AG04450 (cell line): ENCODE data around the gene PKIB. TPM values are rescaled to one million over a fixed set of nuclear protein-coding genes. Genes with fewer than 3 reads are reported as not detected.

Experiments used
- CTCF ChIA-PET: fragments of 300-600, 350-600 bp; formaldehyde crosslinking; extraction: SDS; loops from one replicate; lab custom pipeline; 2022; ENCODE audit warnings: antibody characterized with exemption, inconsistent platforms; lab: Charles Lee
- POLR2A ChIA-PET: fragments of 350-600 bp; formaldehyde crosslinking; extraction: SDS; loops from one replicate; lab custom pipeline; 2021; ENCODE audit warnings: antibody characterized with exemption, inconsistent platforms; lab: Yijun Ruan, JAX
- DNase-seq: peaks from one replicate; pipeline ENCODE4 v3.0.0-alpha.2; 2011; ENCODE audit warnings: low read depth, low spot score
- H3K27ac ChIP-seq: one replicate; pipeline ENCODE4 v1.5.1; 2012; ENCODE audit warnings: low read depth, low read length, control low read depth
- H3K27me3 ChIP-seq: one replicate; pipeline ENCODE4 v1.6.0; 2012; ENCODE audit warnings: low read length; ENCODE audit not compliant: control insufficient read depth, insufficient read depth
- H3K4me3 ChIP-seq: 2 replicates; pipeline ENCODE4 v1.5.1; 2011; ENCODE audit warnings: mild to moderate bottlenecking, low read depth, low read length, control low read depth
- H3K9me3 ChIP-seq: 2 replicates; pipeline ENCODE4 v1.5.1; 2012; ENCODE audit warnings: low read length; ENCODE audit not compliant: control insufficient read depth, insufficient read depth
- polyA plus RNA-seq: library from polyadenylated mRNA; depleted of rRNA; stranded (reverse); fragments of >200 nt; gene quantifications from 2 replicates; pipeline ENCODE4 v1.2.3, GENCODE V29; 2011
- TF ChIP-seq, protein P1 (sequence below): IDR thresholded peaks from 2 replicates; pipeline ENCODE4 v1.5.1; 2011; ENCODE audit warnings: low read depth, low read length, control low read depth, inconsistent platforms

The PKIB gene
- polyA plus RNA-seq, 1 experiment = 8.1 TPM

GRCh38 chr6:122694602-122695001 is 84.4 kb downstream of the PKIB start:
- no peak for DNase-seq
- TF ChIP-seq, protein P1, sequence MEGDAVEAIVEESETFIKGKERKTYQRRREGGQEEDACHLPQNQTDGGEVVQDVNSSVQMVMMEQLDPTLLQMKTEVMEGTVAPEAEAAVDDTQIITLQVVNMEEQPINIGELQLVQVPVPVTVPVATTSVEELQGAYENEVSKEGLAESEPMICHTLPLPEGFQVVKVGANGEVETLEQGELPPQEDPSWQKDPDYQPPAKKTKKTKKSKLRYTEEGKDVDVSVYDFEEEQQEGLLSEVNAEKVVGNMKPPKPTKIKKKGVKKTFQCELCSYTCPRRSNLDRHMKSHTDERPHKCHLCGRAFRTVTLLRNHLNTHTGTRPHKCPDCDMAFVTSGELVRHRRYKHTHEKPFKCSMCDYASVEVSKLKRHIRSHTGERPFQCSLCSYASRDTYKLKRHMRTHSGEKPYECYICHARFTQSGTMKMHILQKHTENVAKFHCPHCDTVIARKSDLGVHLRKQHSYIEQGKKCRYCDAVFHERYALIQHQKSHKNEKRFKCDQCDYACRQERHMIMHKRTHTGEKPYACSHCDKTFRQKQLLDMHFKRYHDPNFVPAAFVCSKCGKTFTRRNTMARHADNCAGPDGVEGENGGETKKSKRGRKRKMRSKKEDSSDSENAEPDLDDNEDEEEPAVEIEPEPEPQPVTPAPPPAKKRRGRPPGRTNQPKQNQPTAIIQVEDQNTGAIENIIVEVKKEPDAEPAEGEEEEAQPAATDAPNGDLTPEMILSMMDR = no peak
- CTCF ChIA-PET = interaction anchor here (0.7 to 1.3 kb wide), 2 partner anchors 32 to 145 kb away, joined by 3 to 9 read pairs; no protein-coding TSS in a partner anchor
- POLR2A ChIA-PET = no interaction called here
- Histone ChIP-seq H3K27me3 (no peaks in the 10 kb centered on the region), H3K4me3 (no peak overlapping the region), H3K27ac (no peak overlapping the region), H3K9me3 (no peaks in the 10 kb centered on the region)

- Histone ChIP-seq H3K27ac (no peak overlapping the region), H3K27me3 (no peaks in the 10 kb centered on the region), H3K9me3 (no peaks in the 10 kb centered on the region), H3K4me3 (no peak overlapping the region)
- no peak for DNase-seq
- POLR2A ChIA-PET = no interaction called here
- CTCF ChIA-PET = interaction anchor here (1.1 to 1.3 kb wide), 2 partner anchors 144 to 204 kb away, joined by 4 to 9 read pairs; no protein-coding TSS in a partner anchor
- TF ChIP-seq, protein P1 = no peak
Measured at GRCh38 chr6:122695188-122695587, 85.0 kb downstream of the PKIB start.

DNA sequence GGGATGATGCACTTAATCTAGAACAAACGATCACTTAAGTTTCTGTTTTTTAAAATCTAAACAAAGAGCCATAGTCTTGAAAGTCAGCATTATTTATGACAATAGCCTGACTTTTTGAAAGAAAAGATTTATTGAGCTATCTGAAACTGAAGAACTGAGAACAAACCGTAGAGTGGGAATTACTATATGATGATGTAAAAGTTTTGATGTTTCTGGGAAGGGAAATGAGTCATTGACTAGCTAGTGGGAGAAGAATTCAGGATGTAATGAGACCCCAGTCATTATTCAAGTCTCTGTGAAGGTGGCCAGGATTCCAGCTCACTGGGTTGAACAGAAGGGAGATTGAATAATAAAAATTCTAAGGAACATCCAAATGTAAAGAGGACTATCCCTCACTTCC is 85.9 kb downstream of the PKIB start:
- Histone ChIP-seq H3K27me3 (no peaks in the 10 kb centered on the region), H3K27ac (peak overlapping the region; percentile 60), H3K4me3 (no peak overlapping the region), H3K9me3 (no peaks in the 10 kb centered on the region)
- DNase-seq = peak; percentile 59
- ChIA-PET CTCF (interaction anchor here (0.9 to 1.5 kb wide), 4 partner anchors 31 to 204 kb away, joined by 4 to 12 read pairs (median 6); no protein-coding TSS in a partner anchor), POLR2A (no interaction called here)
- TF ChIP-seq, protein P1 = no peak

- ChIA-PET POLR2A (no interaction called here), CTCF (interaction anchor here (0.9 to 1.5 kb wide), 3 partner anchors 30 to 143 kb away, joined by 5 to 12 read pairs (median 6); no protein-coding TSS in a partner anchor)
- Histone ChIP-seq H3K9me3 (no peaks in the 10 kb centered on the region), H3K4me3 (no peak overlapping the region), H3K27me3 (no peaks in the 10 kb centered on the region), H3K27ac (no peak overlapping the region)
- no peak for DNase-seq
- TF ChIP-seq, protein P1 = no peak
Measured at GRCh38 chr6:122696853-122697252, 86.6 kb downstream of the PKIB start.

DNA sequence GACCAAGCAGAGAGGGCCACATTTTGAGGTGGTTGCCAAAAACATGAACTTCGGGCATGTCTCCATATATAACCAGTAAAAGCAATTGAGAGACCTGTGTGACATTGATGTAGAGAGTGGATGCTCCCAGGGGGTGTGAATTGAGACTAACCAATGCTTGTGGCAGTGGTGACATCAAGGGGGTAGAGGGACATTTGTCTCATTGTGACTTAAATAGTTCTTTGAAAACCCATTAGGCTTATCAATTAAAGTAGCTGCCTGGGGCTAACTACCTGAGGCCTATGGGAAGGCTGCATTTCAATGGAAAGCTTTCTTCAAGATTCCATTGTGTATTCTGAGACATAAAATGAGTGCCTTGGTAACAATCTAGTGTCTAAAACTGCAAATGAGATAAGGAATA is 87.3 kb downstream of the PKIB start:
- TF ChIP-seq, protein P1 = no peak
- CTCF ChIA-PET = no interaction called here
- Histone ChIP-seq H3K4me3 (no peak overlapping the region), H3K27me3 (no peaks in the 10 kb centered on the region), H3K27ac (no peak overlapping the region), H3K9me3 (no peaks in the 10 kb centered on the region)
- POLR2A ChIA-PET = no interaction called here
- DNase-seq = no peak
